HepG2 (cell line): Measurements from ENCODE around the gene TCF19. TPM values are rescaled to one million over a fixed set of nuclear protein-coding genes. Genes with fewer than 3 reads are reported as not detected.

Experiments used
- ATAC-seq: fragments of 200-7000 bp; cut with Tn5 transposase; 3 replicates; pipeline ENCODE4 v1.9.1; 2020; ENCODE audit warnings: mild to moderate bottlenecking, moderate library complexity
- BruUV-seq: library from RNA; stranded (reverse); fragments of 400-500 nt; replicated peaks from 2 replicates; lab custom pipeline; 2021; lab: Mats Ljungman, UMichigan
- CTCF ChIA-PET: fragments of 300-600 bp; formaldehyde crosslinking; extraction: SDS; loops from one replicate; lab custom pipeline; 2021; ENCODE audit warnings: low total read pairs, inconsistent platforms, low intra/inter-chr PET ratio; lab: Yijun Ruan, JAX
- POLR2A ChIA-PET: fragments of 350-600 bp; sonication (Branson Sonifier 250); formaldehyde crosslinking; loops from one replicate; lab custom pipeline; 2020; ENCODE audit warnings: antibody characterized with exemption, inconsistent platforms; lab: Yijun Ruan, JAX
- DNase-seq: peaks from one replicate; pipeline ENCODE4 v3.0.0-alpha.2; 2015; ENCODE audit warnings: low spot score
- FAIRE-seq: peaks from 3 replicates; lab custom pipeline; 2011; peaks lifted over from hg19 to GRCh38; lab: Jason Lieb, UNC
- H2AFZ ChIP-seq: one replicate; pipeline ENCODE4 v1.6.1; 2011; ENCODE audit warnings: low read length, inconsistent platforms
- H3K27ac ChIP-seq: fragments of 300-600 bp; 3 replicates; pipeline ENCODE4 v1.8.0; 2011; ENCODE audit warnings: mixed run types, mild to moderate bottlenecking, mixed read lengths, low read length, inconsistent platforms; ENCODE audit not compliant: insufficient read depth; ENCODE audit errors: extremely low read length
- H3K27me3 ChIP-seq, 2 experiments: fragments of 200-600 bp in 1 of 2; 2 replicates in 1 of 2; 3 replicates in 1 of 2; pipeline versions ENCODE4 v1.6.0 to v1.8.0; 2011; ENCODE audit warnings: low read length in 2 of 2, mild to moderate bottlenecking in 2 of 2, moderate library complexity in 2 of 2, inconsistent platforms in 1 of 2; ENCODE audit not compliant: insufficient read depth in 2 of 2, control insufficient read depth in 1 of 2
- H3K36me3 ChIP-seq, 2 experiments: fragments of 200-600 bp in 1 of 2; replicated peaks in 1 of 2; 2 replicates in 1 of 2; 3 replicates in 1 of 2; pipeline versions ENCODE4 v1.5.1 to v1.8.0; 2011; ENCODE audit warnings: low read length in 2 of 2, inconsistent platforms in 1 of 2; ENCODE audit not compliant: insufficient read depth in 2 of 2, control insufficient read depth in 1 of 2
- H3K4me1 ChIP-seq: 2 replicates; pipeline ENCODE4 v1.5.1; 2012; ENCODE audit warnings: low read length, inconsistent platforms; ENCODE audit not compliant: insufficient read depth
- H3K4me2 ChIP-seq: 2 replicates; pipeline ENCODE4 v1.6.0; 2011; ENCODE audit warnings: low read depth, low read length, inconsistent platforms
- H3K4me3 ChIP-seq, 3 experiments: fragments of 200-600 bp in 1 of 3; sonication (generic), shearing (Covaris generic) in 1 of 3; replicated peaks in 1 of 3; 2 replicates each; pipeline ENCODE4 v1.5.1; 2011 to 2016; ENCODE audit warnings: low read length in 3 of 3, inconsistent platforms in 2 of 3, low read depth in 2 of 3, mild to moderate bottlenecking in 2 of 3, control low read depth in 1 of 3, mixed read lengths in 1 of 3; ENCODE audit not compliant: insufficient read depth in 1 of 3
- H3K79me2 ChIP-seq: one replicate; pipeline ENCODE4 v1.6.1; 2011; ENCODE audit warnings: low read length, inconsistent platforms; ENCODE audit not compliant: insufficient read depth
- H3K9ac ChIP-seq: 2 replicates; pipeline ENCODE4 v1.6.0; 2011; ENCODE audit warnings: mild to moderate bottlenecking, low read depth, low read length, inconsistent platforms; ENCODE audit not compliant: insufficient read depth
- H3K9me3 ChIP-seq: 2 replicates; pipeline ENCODE4 v1.5.1; 2012; ENCODE audit warnings: mild to moderate bottlenecking, low read length
- H4K20me1 ChIP-seq: 2 replicates; pipeline ENCODE4 v1.6.0; 2011; ENCODE audit warnings: inconsistent platforms, mild to moderate bottlenecking, low read length, moderate library complexity; ENCODE audit not compliant: insufficient read depth
- ZNF772 ChIP-seq: sonication (generic); formaldehyde crosslinking; IDR thresholded peaks from 2 replicates; pipeline ENCODE4 v1.5.0; 2020; ENCODE audit warnings: mild to moderate bottlenecking, missing genetic modification reagents
- WGBS: methylation state at CpG from one replicate; pipeline ENCODE4 v1.1.6; 2017; ENCODE audit warnings: low lambda C conversion rate; 5-methylcytosine and 5-hydroxymethylcytosine counted together
- in situ Hi-C: cut with HindIII; loops from 2 replicates; pipeline ENCODE4 v1.10.0; 2017; ENCODE audit warnings: low pct_unique_long_range_greater_than_20kb; ENCODE audit not compliant: extremely low pct_ligation_motif_present
- intact Hi-C: fragments of 100-400 bp; cut with micrococcal nuclease; formaldehyde crosslinking; loops from one replicate; pipeline ENCODE4 v1.10.0; 2022; ENCODE audit not compliant: unreplicated experiment
- polyA plus RNA-seq, 8 experiments: library from polyadenylated mRNA; depleted of rRNA in 3 of 8; stranded (reverse) in 7 of 8; unstranded in 1 of 8; fragments of >200 nt; fragmentation: Illumina TruSeq in 4 of 8; extraction: Trizol in 4 of 8; gene quantifications; 2 replicates each; pipeline versions ENCODE4 v1.2.1 to v1.2.3, GENCODE V29; 2011 to 2016; ENCODE audit warnings: low read depth in 4 of 8, missing spikeins in 1 of 8, mixed read lengths in 1 of 8; ENCODE audit not compliant: insufficient read depth in 1 of 8
- total RNA-seq, 5 experiments: library from RNA; depleted of rRNA; stranded (reverse); fragments of >200 nt; fragmentation: Illumina TruSeq; extraction: Trizol; gene quantifications; 2 replicates each; pipeline ENCODE4 v1.2.3, GENCODE V29; 2016; ENCODE audit warnings: low read depth in 1 of 5
- TF ChIP-seq, protein P1 (sequence below): fragments of 450-650 bp; IDR thresholded peaks from 2 replicates; pipeline ENCODE4 v1.6.1; 2017; ENCODE audit warnings: mild to moderate bottlenecking
- TF ChIP-seq, protein P2 (sequence below): sonication (generic); formaldehyde crosslinking; IDR thresholded peaks from 2 replicates; pipeline ENCODE4 v1.4.0; 2020; ENCODE audit warnings: missing genetic modification reagents

The TCF19 gene
- total and polyA plus RNA-seq, 2 of the 13 experiments (the other 11 are each of a cell fraction or from before 2014, with no cell fraction given): 4.9 to 22.2 TPM

DNA sequence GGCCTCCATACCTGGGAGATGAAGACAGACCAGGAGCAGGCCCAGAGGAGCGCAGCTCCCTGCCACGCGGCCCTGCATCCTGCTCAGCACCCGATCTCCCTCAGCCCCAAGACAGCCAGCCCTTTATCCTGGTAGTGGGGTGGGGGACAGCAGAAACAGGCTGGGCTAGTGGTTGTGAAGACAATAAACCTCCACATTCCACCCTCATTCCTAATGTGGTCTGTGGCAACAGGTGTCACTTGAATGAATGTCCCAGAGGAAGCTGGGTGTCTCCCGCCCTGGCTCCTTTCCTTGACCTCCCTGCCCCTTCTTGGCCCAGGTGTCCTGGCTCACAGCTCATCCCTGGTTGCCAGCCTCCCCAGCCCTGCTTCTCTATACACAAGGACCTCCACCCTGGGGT lies 45.9 kb upstream of the TCF19 start, which contains the start of gene C6orf15 (continued):
- TF ChIP-seq, protein P1, sequence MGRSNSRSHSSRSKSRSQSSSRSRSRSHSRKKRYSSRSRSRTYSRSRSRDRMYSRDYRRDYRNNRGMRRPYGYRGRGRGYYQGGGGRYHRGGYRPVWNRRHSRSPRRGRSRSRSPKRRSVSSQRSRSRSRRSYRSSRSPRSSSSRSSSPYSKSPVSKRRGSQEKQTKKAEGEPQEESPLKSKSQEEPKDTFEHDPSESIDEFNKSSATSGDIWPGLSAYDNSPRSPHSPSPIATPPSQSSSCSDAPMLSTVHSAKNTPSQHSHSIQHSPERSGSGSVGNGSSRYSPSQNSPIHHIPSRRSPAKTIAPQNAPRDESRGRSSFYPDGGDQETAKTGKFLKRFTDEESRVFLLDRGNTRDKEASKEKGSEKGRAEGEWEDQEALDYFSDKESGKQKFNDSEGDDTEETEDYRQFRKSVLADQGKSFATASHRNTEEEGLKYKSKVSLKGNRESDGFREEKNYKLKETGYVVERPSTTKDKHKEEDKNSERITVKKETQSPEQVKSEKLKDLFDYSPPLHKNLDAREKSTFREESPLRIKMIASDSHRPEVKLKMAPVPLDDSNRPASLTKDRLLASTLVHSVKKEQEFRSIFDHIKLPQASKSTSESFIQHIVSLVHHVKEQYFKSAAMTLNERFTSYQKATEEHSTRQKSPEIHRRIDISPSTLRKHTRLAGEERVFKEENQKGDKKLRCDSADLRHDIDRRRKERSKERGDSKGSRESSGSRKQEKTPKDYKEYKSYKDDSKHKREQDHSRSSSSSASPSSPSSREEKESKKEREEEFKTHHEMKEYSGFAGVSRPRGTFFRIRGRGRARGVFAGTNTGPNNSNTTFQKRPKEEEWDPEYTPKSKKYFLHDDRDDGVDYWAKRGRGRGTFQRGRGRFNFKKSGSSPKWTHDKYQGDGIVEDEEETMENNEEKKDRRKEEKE: no peak

DNA sequence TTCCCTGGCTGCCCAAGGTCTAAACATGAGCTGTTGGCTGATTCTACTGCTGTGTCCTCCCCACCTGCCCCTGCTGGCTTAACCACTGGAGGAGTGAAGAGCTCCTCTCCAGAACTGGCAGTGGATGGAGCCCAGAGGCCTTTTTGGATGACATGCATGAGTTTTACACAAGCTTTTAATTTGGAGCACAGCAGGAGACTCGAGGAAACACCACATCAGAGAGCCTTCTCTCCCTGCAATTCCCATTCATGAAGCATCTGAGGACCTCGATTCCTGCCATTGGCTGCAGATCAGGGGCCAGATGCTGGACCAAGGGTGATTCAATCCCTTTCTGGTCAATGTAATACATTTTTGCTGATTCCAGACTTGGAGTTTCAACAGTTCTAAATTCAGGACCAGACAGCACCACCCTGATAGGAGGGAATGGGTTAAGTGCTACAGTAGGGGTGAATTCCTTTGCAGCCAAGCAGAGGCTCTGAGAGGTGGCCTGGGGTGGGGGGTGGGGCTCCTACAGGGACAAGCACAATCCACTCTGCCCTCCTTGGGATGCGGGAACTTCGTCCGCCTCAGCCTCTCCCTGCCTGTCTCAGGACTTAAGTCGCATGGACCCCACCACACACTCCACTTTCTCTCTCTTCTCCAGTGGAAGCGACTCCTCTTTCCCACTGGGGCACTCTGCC lies 44.4 kb upstream of the TCF19 start:
- ATAC-seq (no peak), FAIRE-seq (no peak), DNase-seq (no peak)
- Histone ChIP-seq H3K4me1 (peaks cover 9% of the 10 kb centered on the region; the same call in 1 of the 2 replicates), H2AFZ (no peak overlapping the region), H3K4me3 (no peak overlapping the region), H3K79me2 (no peaks in the 10 kb centered on the region), H4K20me1 (no peaks in the 10 kb centered on the region), H3K36me3 (no peaks in the 10 kb centered on the region), H3K9me3 (no peaks in the 10 kb centered on the region), H3K27me3 (peaks cover 8 to 86% of the 10 kb centered on the region in 2 experiments), H3K4me2 (no peak overlapping the region), H3K9ac (no peak overlapping the region), H3K27ac (no peak overlapping the region)
- in situ Hi-C loops: no loop called here
- ChIA-PET POLR2A (no interaction called here), CTCF (no interaction called here)
- WGBS: 55% methylated on average over 7 of the region's 7 CpGs
- intact Hi-C loops: no loop called here
- no TSS peak for BruUV-seq
- no peak for TF ChIP-seq ZNF772 (CRISPR knock-in tag)
- TF ChIP-seq, protein P2, sequence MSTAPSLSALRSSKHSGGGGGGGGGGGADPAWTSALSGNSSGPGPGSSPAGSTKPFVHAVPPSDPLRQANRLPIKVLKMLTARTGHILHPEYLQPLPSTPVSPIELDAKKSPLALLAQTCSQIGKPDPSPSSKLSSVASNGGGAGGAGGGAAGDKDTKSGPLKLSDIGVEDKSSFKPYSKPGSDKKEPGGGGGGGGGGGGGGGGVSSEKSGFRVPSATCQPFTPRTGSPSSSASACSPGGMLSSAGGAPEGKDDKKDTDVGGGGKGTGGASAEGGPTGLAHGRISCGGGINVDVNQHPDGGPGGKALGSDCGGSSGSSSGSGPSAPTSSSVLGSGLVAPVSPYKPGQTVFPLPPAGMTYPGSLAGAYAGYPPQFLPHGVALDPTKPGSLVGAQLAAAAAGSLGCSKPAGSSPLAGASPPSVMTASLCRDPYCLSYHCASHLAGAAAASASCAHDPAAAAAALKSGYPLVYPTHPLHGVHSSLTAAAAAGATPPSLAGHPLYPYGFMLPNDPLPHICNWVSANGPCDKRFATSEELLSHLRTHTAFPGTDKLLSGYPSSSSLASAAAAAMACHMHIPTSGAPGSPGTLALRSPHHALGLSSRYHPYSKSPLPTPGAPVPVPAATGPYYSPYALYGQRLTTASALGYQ: no peak
